CD8-positive, alpha-beta memory T cell (primary cell): ENCODE results near the gene ASNSD1. TPM values are rescaled to one million over a fixed set of nuclear protein-coding genes. Genes with fewer than 3 reads are reported as not detected.
"Not testable (repeated sequence)": the region's sequence is repeated elsewhere in the genome, so short reads cannot be mapped to it uniquely, and the experiment has no call there.

Source experiments
- CTCF ChIA-PET: fragments of 350-600 bp; sonication (Branson Sonifier 250); formaldehyde crosslinking; loops from one replicate; lab custom pipeline; 2021; ENCODE audit warnings: antibody characterized with exemption; lab: Charles Lee
- POLR2A ChIA-PET: fragments of 350-600 bp; sonication (Branson Sonifier 250); formaldehyde crosslinking; loops from one replicate; lab custom pipeline; 2021; ENCODE audit warnings: antibody characterized with exemption; lab: Charles Lee
- DNase-seq, 5 donors: peaks; one replicate each; pipeline versions ENCODE4 v3.0.0 to v3.0.0-alpha.2; 2020 to 2022; ENCODE audit warnings: mixed read lengths in 1 of 5
- H3K27ac ChIP-seq: one replicate; pipeline ENCODE4 v1.7.0; 2013; ENCODE audit warnings: low read depth, mild to moderate bottlenecking, low read length, moderate library complexity
- H3K27me3 ChIP-seq: 2 replicates; pipeline ENCODE4 v1.7.0; 2013; ENCODE audit warnings: low read length, mild to moderate bottlenecking; ENCODE audit not compliant: insufficient read depth, poor library complexity, severe bottlenecking
- H3K36me3 ChIP-seq: 2 replicates; pipeline ENCODE4 v1.7.0; 2013; ENCODE audit warnings: mild to moderate bottlenecking, low read length, moderate library complexity; ENCODE audit not compliant: insufficient read depth
- H3K4me1 ChIP-seq: 2 replicates; pipeline ENCODE4 v1.7.0; 2013; ENCODE audit warnings: mild to moderate bottlenecking, low read length, moderate library complexity; ENCODE audit not compliant: insufficient read depth
- H3K4me3 ChIP-seq: 2 replicates; pipeline ENCODE4 v1.7.0; 2013; ENCODE audit warnings: mild to moderate bottlenecking, low read length
- H3K9me3 ChIP-seq: 2 replicates; pipeline ENCODE4 v1.7.0; 2013; ENCODE audit warnings: mild to moderate bottlenecking, low read length
- H3K27ac Mint-ChIP-seq, 8 donors: one replicate each; pipeline ENCODE4 v1.8.0; 2020 to 2021; ENCODE audit warnings: mixed read lengths in 8 of 8, mild to moderate bottlenecking in 6 of 8, inconsistent platforms in 3 of 8, moderate library complexity in 3 of 8
- H3K27me3 Mint-ChIP-seq, 2 donors: one replicate each; pipeline ENCODE4 v1.8.0; 2020 to 2021; ENCODE audit warnings: mixed read lengths in 2 of 2, mild to moderate bottlenecking in 1 of 2, moderate library complexity in 1 of 2
- H3K36me3 Mint-ChIP-seq, 3 donors: one replicate each; pipeline ENCODE4 v1.8.0; 2020 to 2021; ENCODE audit warnings: mixed read lengths in 3 of 3, inconsistent platforms in 1 of 3, mild to moderate bottlenecking in 1 of 3
- H3K4me1 Mint-ChIP-seq, 3 donors: one replicate each; pipeline ENCODE4 v1.8.0; 2020 to 2021; ENCODE audit warnings: mixed read lengths in 3 of 3, inconsistent platforms in 1 of 3, mild to moderate bottlenecking in 1 of 3
- H3K4me3 Mint-ChIP-seq, 7 donors: one replicate each; pipeline ENCODE4 v1.8.0; 2020 to 2021; ENCODE audit warnings: mixed read lengths in 7 of 7, mild to moderate bottlenecking in 6 of 7, moderate library complexity in 4 of 7, inconsistent platforms in 2 of 7
- H3K9me3 Mint-ChIP-seq, 5 donors: one replicate each; pipeline ENCODE4 v1.8.0; 2020 to 2022; ENCODE audit warnings: mixed read lengths in 5 of 5, mild to moderate bottlenecking in 3 of 5, moderate library complexity in 2 of 5, inconsistent platforms in 1 of 5
- polyA plus RNA-seq: library from polyadenylated mRNA; unstranded; fragments of 300-500 nt; fragmentation: Illumina TruSeq; gene quantifications from one replicate; pipeline ENCODE4 v1.2.3, GENCODE V29; 2021
- total RNA-seq, 2 experiments: library from RNA; stranded (reverse); gene quantifications; one replicate each; pipeline ENCODE4 v1.2.3, GENCODE V29; 2021

The ASNSD1 gene
- total and polyA plus RNA-seq, 3 experiments from 2014 or later = 54.2 to 61.9 (median 58.0) TPM

DNA sequence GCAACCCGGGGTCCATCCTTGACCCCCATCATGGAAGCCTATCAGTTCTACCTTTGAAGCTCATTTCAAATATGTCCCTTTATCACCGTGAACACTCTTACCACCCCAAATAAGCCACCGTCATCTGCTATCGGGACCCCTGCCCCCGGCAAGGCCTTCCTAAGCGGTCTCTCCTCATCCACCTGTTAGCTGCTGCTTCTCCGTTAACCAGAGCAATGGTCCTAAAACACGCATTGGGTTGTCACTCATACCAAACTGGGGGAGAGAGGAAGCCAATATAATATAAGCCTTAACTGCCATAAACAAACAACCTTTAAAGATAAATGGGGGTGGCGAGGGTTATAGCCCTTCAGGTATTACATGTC lies 680 bp downstream of the ASNSD1 start:
- Mint-ChIP-seq H3K4me1 (peaks cover 11 to 48% (median 42%) of the 10 kb centered on the region in 3 donors), H3K4me3 (no peak overlapping the region), H3K27ac (no peak overlapping the region), H3K36me3 (peaks cover 0 to 27% (median 4%) of the 10 kb centered on the region in 3 donors), H3K9me3 (no peaks in the 10 kb centered on the region), H3K27me3 (no peaks in the 10 kb centered on the region)
- POLR2A ChIA-PET = interaction anchor here (1.0 to 2.6 kb wide), 3 partner anchors 13 to 122 kb away, joined by 4 to 22 read pairs (median 5); partner anchors contain the start of genes ANKAR, ORMDL1, OSGEPL1 and PMS1
- H3K27me3 ChIP-seq = no peaks in the 10 kb centered on the region
- CTCF ChIA-PET = interaction anchor here (1.1 to 9.2 kb wide), 10 partner anchors 10 to 132 kb away, joined by 3 to 76 read pairs (median 14); partner anchors contain the start of genes ANKAR, ORMDL1, OSGEPL1 and PMS1
- H3K4me1 ChIP-seq = peaks cover 35% of the 10 kb centered on the region
- DNase-seq = no peak
- H3K27ac ChIP-seq = peak overlapping the region; percentile 89
- H3K36me3 ChIP-seq = peaks cover 5% of the 10 kb centered on the region
- peak overlapping the region; percentile 91 for H3K4me3 ChIP-seq
- no peaks in the 10 kb centered on the region for H3K9me3 ChIP-seq

DNA sequence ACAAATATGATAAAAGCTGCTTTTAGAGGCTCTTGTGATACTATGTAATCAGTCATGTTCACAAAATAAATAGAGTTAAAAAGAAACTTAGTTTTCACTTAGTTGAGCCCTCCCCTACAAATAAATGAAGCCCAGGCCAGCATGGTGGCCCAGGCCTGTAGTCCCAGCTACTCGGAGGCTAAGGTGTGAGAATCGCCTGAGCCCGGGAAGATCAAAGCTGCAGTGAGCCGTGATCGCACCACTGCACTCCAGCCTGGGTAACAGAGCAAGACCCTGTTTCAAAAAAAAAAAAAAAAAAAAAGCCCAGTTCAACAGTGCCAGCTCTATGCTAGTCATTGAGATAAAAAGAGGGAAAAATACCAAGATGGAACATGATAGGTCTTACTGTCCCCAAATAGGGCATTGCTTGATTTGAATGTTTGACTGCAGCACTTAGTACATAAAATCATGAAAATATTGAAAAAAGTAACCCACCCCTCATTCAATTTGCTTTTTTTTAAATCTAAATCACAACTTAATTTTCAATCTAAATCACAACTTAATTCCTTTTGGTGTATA lies 1.5 kb downstream of the ASNSD1 start:
- peak overlapping the region; percentile 91 for H3K4me3 ChIP-seq
- peaks cover 11% of the 10 kb centered on the region for H3K36me3 ChIP-seq
- ChIA-PET POLR2A (interaction anchor here (1.1 to 2.6 kb wide), 2 partner anchors 12 to 122 kb away, joined by 4 to 22 read pairs; partner anchors contain the start of genes ANKAR, ORMDL1 and PMS1), CTCF (interaction anchor here (1.1 to 9.2 kb wide), 5 partner anchors 9 to 121 kb away, joined by 3 to 76 read pairs (median 38); partner anchors contain the start of genes ANKAR, ORMDL1, OSGEPL1 and PMS1)
- Mint-ChIP-seq H3K27ac (peak overlapping the region in 2 of 8 donors; percentile 71 to 73), H3K27me3 (no peaks in the 10 kb centered on the region), H3K4me1 (peaks cover 18 to 45% (median 44%) of the 10 kb centered on the region in 3 donors), H3K36me3 (peaks cover 0 to 36% (median 7%) of the 10 kb centered on the region in 3 donors), H3K4me3 (no peak overlapping the region), H3K9me3 (no peaks in the 10 kb centered on the region)
- no peaks in the 10 kb centered on the region for H3K27me3 ChIP-seq
- peaks cover 29% of the 10 kb centered on the region for H3K4me1 ChIP-seq
- H3K27ac ChIP-seq = no peak overlapping the region
- no peaks in the 10 kb centered on the region for H3K9me3 ChIP-seq
- no peak for DNase-seq

DNA sequence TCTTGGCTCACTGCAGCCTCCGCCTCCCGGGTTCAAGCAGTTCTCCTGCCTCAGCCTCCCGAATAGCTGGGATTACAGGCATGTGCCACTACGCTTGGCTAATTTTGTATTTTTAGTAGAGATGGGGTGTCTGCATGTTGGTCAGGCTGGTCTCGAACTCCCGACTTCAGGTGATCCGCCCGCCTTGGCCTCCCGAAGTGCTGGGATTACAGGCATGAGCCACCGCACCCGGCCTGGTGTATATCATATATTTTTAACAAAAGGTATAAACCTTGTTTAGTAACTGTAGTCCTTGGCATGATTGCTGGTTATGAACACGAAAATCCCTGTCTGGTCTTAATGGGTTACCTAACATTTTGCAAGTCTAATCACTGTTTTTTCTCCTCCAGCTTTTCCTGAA lies 2.1 kb downstream of the ASNSD1 start:
- H3K9me3 Mint-ChIP-seq, H3K9me3 ChIP-seq, POLR2A ChIA-PET, H3K27me3 Mint-ChIP-seq, DNase-seq, H3K4me3 ChIP-seq, H3K27me3 ChIP-seq, H3K27ac ChIP-seq: not testable (repeated sequence)
- H3K4me1 Mint-ChIP-seq = peaks cover 20 to 40% (median 40%) of the 10 kb centered on the region in 3 donors
- H3K4me3 Mint-ChIP-seq = peak overlapping the region in 6 of 7 donors; percentile 20 to 68 (median 53)
- peak overlapping the region in 5 of 8 donors; percentile 6 to 41 (median 29) for H3K27ac Mint-ChIP-seq
- Histone ChIP-seq H3K4me1 (peaks cover 24% of the 10 kb centered on the region), H3K36me3 (peaks cover 16% of the 10 kb centered on the region)
- H3K36me3 Mint-ChIP-seq = peaks cover 0 to 41% (median 9%) of the 10 kb centered on the region in 3 donors
- CTCF ChIA-PET = interaction anchor here (2.0 to 9.2 kb wide), 4 partner anchors 9 to 99 kb away, joined by 5 to 76 read pairs (median 48); partner anchors contain the start of genes ANKAR and OSGEPL1

DNA sequence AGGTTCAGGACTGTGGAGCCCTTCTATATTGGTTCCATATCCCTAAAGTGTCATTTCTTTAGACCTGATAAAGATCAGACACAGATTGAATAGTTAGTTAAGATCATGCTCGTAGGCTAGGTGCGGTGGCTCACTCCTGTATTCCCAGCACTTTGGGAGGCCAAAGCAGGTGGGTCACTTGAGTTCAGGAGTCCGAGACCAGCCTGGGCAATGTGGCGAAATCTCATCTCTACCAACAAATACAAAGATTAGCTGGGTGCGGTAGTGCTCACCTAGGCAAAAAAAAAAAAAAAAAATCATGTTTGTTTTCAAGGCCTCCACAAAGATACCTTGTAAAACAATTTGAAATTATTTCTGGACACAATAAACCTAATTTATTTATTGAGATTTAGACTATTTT lies 8.7 kb downstream of the ASNSD1 start:
- POLR2A ChIA-PET = no interaction called here
- H3K36me3 ChIP-seq = peaks cover 35% of the 10 kb centered on the region

DNA sequence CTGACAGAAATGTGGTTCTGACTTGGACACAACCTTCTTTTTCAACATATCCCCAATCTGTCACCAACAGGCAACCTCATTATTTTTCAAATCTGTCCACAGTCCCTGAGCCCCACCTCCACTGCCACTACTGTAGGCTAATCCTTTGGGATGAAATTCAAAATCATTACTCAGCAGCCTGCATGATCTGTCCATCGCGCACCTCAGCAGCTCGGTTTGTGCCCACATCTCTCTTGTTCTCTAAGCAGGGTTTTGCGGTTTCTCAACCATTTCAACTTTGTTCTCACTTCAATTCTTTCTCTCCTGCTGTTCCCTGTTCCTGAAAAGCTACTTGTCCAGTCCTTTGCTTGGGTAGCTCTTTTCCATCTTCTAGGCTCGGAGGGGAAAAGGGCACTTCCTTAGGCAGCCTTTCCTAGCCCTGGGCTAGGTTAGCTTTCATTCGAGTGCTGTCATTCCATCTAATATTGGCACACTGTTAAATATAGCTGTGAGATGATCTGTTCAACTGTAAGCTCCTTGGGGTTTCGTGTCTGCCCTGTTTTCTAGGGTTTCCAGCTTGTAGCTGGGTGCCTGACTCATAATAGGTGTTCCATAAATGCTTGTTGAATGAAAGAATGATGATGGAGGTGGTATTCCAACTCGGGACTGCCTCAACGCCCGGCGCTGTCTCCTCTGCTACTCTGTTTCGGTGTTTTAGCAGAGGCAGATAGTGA lies 12.6 kb downstream of the ASNSD1 start:
- no peaks in the 10 kb centered on the region for H3K27me3 Mint-ChIP-seq
- Histone ChIP-seq H3K9me3 (no peaks in the 10 kb centered on the region), H3K4me1 (peaks cover 18% of the 10 kb centered on the region), H3K27ac (peak overlapping the region; percentile 77), H3K4me3 (peak overlapping the region; percentile 69), H3K27me3 (no peaks in the 10 kb centered on the region), H3K36me3 (peaks cover 13% of the 10 kb centered on the region)
- H3K27ac Mint-ChIP-seq = peak overlapping the region; percentile 73 to 99 (median 90)
- peaks cover 13 to 43% (median 13%) of the 10 kb centered on the region in 3 donors for H3K36me3 Mint-ChIP-seq
- POLR2A ChIA-PET = interaction anchor here (0.6 to 4.5 kb wide), 4 partner anchors 12 to 399 kb away, joined by 3 to 22 read pairs (median 4); partner anchors contain the start of genes ASNSD1 and OSGEPL1
- H3K4me1 Mint-ChIP-seq = peaks cover 39 to 49% (median 44%) of the 10 kb centered on the region in 3 donors
- DNase-seq = no peak
- CTCF ChIA-PET = interaction anchor here (0.7 to 5.4 kb wide), 9 partner anchors 10 to 89 kb away, joined by 3 to 76 read pairs (median 4); partner anchors contain the start of genes ASNSD1 and OSGEPL1
- H3K9me3 Mint-ChIP-seq = peaks cover 0 to 7% (median 2%) of the 10 kb centered on the region in 5 donors
- H3K4me3 Mint-ChIP-seq = peak overlapping the region; percentile 4 to 99 (median 92)

More for the DNA sequence above, 8.7 kb downstream of the ASNSD1 start:
- no peak overlapping the region for H3K4me3 Mint-ChIP-seq
- Histone ChIP-seq H3K9me3 (no peaks in the 10 kb centered on the region), H3K27me3 (no peaks in the 10 kb centered on the region), H3K4me1 (peaks cover 9% of the 10 kb centered on the region), H3K27ac (no peak overlapping the region), H3K4me3 (no peak overlapping the region)
- peaks cover 25 to 41% (median 40%) of the 10 kb centered on the region in 3 donors for H3K4me1 Mint-ChIP-seq
- DNase-seq = no peak
- CTCF ChIA-PET = interaction anchor here (1.2 kb wide), 1 partner anchor 29 kb away, joined by 3 read pairs; no protein-coding TSS in a partner anchor
- no peaks in the 10 kb centered on the region for H3K27me3 Mint-ChIP-seq
- H3K9me3 Mint-ChIP-seq = no peaks in the 10 kb centered on the region
- peak overlapping the region in 1 of 8 donors; percentile 8 for H3K27ac Mint-ChIP-seq
- H3K36me3 Mint-ChIP-seq = peaks cover 0 to 70% (median 17%) of the 10 kb centered on the region in 3 donors

DNA sequence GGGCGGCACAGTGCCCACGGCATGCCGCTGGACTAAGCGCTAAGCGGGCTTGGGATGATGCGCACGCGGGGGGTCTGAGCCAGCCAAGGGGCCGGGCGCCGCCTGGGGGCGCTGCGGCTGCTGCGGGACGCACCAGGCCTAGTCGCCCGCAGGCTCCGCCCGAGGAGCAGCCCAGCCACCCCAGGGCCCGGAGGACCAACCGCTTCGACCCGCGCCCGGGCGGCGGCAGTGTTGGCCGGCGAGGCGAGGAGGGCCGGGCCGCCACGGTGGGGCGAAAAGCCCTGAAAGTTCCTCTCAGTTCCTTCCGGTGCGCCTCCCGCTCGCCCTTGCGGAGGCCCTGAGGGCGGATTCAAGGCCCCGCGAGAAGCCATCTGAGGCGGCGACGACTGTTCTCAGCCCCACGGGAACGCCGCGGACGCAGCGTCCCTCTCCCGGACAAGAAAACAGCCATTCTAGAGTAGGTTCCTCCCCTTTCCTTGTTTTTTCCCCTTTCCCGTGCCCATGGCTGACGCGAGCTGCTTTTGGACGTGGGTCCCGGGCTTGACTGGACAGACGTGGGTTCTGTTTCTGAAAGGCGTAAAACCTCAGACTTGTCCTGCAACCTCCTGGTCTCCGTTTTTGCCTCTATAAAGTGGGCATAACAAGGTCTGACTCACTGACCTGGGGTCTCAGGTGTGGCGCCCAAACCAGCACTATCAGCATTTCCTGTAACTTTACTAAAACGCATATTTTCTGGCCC lies 13.3 kb downstream of the ASNSD1 start, which contains the start of gene ANKAR:
Gene ANKAR, plus strand, starts transcription at position 297 of the 739 bp plus-strand sequence. CDS start 1,821 bp downstream, outside the sequence.
- peak within 1 kb of the TSS; percentile 92 to 99 (median 96) for H3K4me3 Mint-ChIP-seq
- Histone ChIP-seq H3K27ac (peak within 1 kb of the TSS; percentile 77), H3K4me3 (peak within 1 kb of the TSS; percentile 69), H3K9me3 (no peaks in the 10 kb centered on the region), H3K36me3 (peaks cover 7% of the 10 kb centered on the region), H3K27me3 (no peaks in the 10 kb centered on the region), H3K4me1 (peaks cover 18% of the 10 kb centered on the region)
- peaks cover 0 to 7% (median 3%) of the 10 kb centered on the region in 5 donors for H3K9me3 Mint-ChIP-seq
- peak within 1 kb of the TSS; percentile 96 to 100 (median 99) for H3K27ac Mint-ChIP-seq
- CTCF ChIA-PET = interaction anchor here (1.0 to 5.4 kb wide), 13 partner anchors 10 to 88 kb away, joined by 3 to 76 read pairs (median 4); partner anchors contain the start of genes ASNSD1 and OSGEPL1
- DNase-seq = peak; percentile 74 to 87 (median 83)
- H3K4me1 Mint-ChIP-seq = peaks cover 42 to 51% (median 46%) of the 10 kb centered on the region in 3 donors
- peaks cover 10 to 36% (median 19%) of the 10 kb centered on the region in 3 donors for H3K36me3 Mint-ChIP-seq
- POLR2A ChIA-PET = interaction anchor here (0.6 to 4.5 kb wide), 3 partner anchors 13 to 398 kb away, joined by 3 to 22 read pairs (median 4); partner anchors contain the start of genes ASNSD1 and OSGEPL1
- no peaks in the 10 kb centered on the region for H3K27me3 Mint-ChIP-seq

DNA sequence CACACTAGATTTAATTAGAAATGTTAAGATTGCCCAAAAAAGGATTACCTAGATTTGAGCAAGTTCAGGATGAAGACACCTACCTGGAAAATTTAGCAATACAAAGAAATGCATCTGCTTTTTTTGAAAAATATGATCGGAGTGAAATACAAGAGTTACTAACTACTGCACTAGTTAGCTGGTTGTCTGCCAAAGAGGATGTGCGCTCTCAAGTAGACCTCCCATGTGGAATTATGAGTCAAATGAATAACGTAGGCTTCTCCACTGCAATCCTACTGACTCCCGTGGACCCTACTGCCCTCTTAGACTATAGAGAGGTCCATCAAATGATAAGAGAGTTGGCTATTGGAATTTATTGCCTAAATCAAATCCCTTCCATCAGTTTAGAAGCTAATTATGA lies 15.2 kb downstream of the ASNSD1 start:
- Mint-ChIP-seq H3K4me3 (no peak overlapping the region), H3K27me3 (no peaks in the 10 kb centered on the region), H3K36me3 (peaks cover 9 to 24% (median 19%) of the 10 kb centered on the region in 3 donors), H3K27ac (no peak overlapping the region), H3K9me3 (peaks cover 0 to 7% (median 3%) of the 10 kb centered on the region in 5 donors), H3K4me1 (peaks cover 52 to 68% (median 64%) of the 10 kb centered on the region in 3 donors)
- DNase-seq = no peak
- H3K36me3 ChIP-seq = peaks cover 7% of the 10 kb centered on the region
- no peaks in the 10 kb centered on the region for H3K27me3 ChIP-seq
- ChIA-PET CTCF (interaction anchor here (1.0 to 4.3 kb wide), 2 partner anchors 15 to 17 kb away, joined by 3 to 76 read pairs; partner anchors contain the start of gene ASNSD1), POLR2A (interaction anchor here (0.7 to 4.5 kb wide), 3 partner anchors 15 to 837 kb away, joined by 3 to 22 read pairs (median 3); partner anchors contain the start of genes ASNSD1 and SLC40A1)
- H3K9me3 ChIP-seq = no peaks in the 10 kb centered on the region
- no peak overlapping the region for H3K4me3 ChIP-seq
- peaks cover 18% of the 10 kb centered on the region for H3K4me1 ChIP-seq
- H3K27ac ChIP-seq = no peak overlapping the region
